ENCODE measurements around the gene PLCL2.

The PLCL2 gene

DNA sequence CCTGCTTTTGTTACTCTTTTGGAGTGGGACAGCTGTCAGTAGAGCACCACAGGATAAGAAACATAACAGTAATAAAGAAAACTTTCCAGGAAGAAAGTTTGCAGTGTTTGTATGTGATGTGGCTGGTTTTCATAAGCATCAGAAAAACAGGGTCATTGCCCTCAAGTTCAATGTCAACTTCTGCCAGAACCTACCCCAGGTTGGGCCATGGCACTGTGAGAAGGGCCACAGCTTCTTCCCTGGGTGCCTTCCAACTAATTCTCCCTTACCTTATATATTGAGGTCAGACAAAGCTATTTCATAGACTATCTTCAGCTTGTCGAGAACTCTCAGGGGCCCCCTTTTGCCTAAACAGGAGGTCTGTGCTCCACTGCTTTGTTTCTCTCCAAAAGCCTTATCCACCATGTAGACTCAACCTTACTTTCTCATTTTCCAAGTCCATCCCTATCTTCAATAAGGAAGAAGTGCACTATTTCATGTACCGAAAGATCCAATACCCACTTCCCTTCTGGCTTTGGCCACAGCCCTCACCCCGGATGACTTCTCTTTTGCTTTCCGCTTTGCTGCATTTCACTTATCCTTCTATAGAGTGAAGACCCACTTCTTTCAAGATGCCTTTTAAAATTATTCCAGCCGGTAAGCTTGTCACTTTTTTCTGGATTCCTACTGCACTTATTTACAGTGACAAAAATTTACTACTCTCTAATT lies 38.2 kb upstream of the PLCL2 start:
- DNase-seq (ENCODE audit: low read depth), result no peak
- H3K4me3 ChIP-seq (ENCODE audit: low read depth, low read length), result no peak overlapping the region
- TF ChIP-seq MYC (IDR thresholded peaks at IDR 0.05; ENCODE audit: low read depth, low read length) (no peak), CTCF (IDR thresholded peaks at IDR 0.05; ENCODE audit: low read depth, low read length) (no peak), POLR2A (IDR thresholded peaks at IDR 0.05; ENCODE audit: extremely low read depth, insufficient read length) (no peak), MAX (IDR thresholded peaks at IDR 0.05; ENCODE audit: low read depth, low read length) (no peak)

DNA sequence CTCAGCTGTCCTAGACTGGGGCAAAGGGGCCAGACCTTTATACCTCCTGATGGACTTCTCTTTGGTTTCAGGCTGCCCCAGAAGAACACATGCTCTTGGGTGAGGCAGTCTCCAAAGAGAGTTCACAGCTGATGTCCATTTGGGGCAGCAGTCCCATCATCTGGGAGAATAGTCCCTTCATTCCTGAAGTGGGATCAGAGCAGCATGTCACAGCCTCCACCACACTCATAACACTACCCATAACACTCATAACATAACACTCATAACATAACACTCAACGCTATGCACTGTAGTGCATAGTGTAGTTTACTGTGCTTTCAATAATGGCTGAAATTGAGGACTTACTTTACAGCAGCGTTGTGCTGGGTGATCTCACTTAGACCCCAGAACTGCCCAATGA lies 36.7 kb upstream of the PLCL2 start:
- TF ChIP-seq CTCF (IDR thresholded peaks at IDR 0.05; ENCODE audit: low read depth, low read length), result no peak
- no peak for TF ChIP-seq MYC (IDR thresholded peaks at IDR 0.05; ENCODE audit: low read depth, low read length)
- no peak for TF ChIP-seq MAX (IDR thresholded peaks at IDR 0.05; ENCODE audit: low read depth, low read length)
- no peak for TF ChIP-seq POLR2A (IDR thresholded peaks at IDR 0.05; ENCODE audit: extremely low read depth, insufficient read length)
- DNase-seq (ENCODE audit: low read depth), result no peak
- H3K4me3 ChIP-seq (ENCODE audit: low read depth, low read length), result no peak overlapping the region

- no peak overlapping the region for H3K4me3 ChIP-seq (ENCODE audit: low read depth, low read length)
- peak; percentile 30 for DNase-seq (ENCODE audit: low read depth)
- TF ChIP-seq CTCF (IDR thresholded peaks at IDR 0.05; ENCODE audit: low read depth, low read length), result no peak
- no peak for TF ChIP-seq MAX (IDR thresholded peaks at IDR 0.05; ENCODE audit: low read depth, low read length)
- no peak for TF ChIP-seq MYC (IDR thresholded peaks at IDR 0.05; ENCODE audit: low read depth, low read length)
- no peak for TF ChIP-seq POLR2A (IDR thresholded peaks at IDR 0.05; ENCODE audit: extremely low read depth, insufficient read length)
These were observed 35.5 kb upstream of the PLCL2 start for GRCh38 chr3:16849229-16849628.

DNA sequence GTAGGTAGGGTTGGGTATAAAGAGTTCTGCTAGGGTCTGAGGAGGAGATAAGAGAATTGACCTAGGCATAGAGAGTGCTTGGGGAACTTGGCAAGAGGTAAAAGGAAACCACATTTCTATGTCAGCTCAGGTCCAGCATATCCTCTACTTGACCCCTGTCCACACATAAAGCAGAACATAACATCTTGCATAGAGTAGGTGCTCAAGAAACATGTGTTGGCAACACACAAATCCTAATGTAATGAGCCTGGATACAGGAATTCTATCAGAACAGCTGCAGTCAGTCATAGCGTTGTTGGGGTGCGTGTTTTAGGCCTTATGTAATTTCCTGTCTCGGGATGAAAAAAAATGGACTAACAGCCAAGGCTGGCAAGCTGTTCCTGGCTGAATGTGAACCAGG lies 35.0 kb upstream of the PLCL2 start:
- TF ChIP-seq MAX (IDR thresholded peaks at IDR 0.05; ENCODE audit: low read depth, low read length) (no peak), CTCF (IDR thresholded peaks at IDR 0.05; ENCODE audit: low read depth, low read length) (no peak), POLR2A (IDR thresholded peaks at IDR 0.05; ENCODE audit: extremely low read depth, insufficient read length) (no peak), MYC (IDR thresholded peaks at IDR 0.05; ENCODE audit: low read depth, low read length) (no peak)
- DNase-seq (ENCODE audit: low read depth), result peak; percentile 4
- no peak overlapping the region for H3K4me3 ChIP-seq (ENCODE audit: low read depth, low read length)

- no peak overlapping the region for H3K4me3 ChIP-seq (ENCODE audit: low read depth, low read length)
- no peak for DNase-seq (ENCODE audit: low read depth)
- TF ChIP-seq POLR2A (IDR thresholded peaks at IDR 0.05; ENCODE audit: extremely low read depth, insufficient read length), result no peak
- TF ChIP-seq CTCF (IDR thresholded peaks at IDR 0.05; ENCODE audit: low read depth, low read length), result no peak
These were observed 29.3 kb upstream of the PLCL2 start for GRCh38 chr3:16855497-16855896.

DNA sequence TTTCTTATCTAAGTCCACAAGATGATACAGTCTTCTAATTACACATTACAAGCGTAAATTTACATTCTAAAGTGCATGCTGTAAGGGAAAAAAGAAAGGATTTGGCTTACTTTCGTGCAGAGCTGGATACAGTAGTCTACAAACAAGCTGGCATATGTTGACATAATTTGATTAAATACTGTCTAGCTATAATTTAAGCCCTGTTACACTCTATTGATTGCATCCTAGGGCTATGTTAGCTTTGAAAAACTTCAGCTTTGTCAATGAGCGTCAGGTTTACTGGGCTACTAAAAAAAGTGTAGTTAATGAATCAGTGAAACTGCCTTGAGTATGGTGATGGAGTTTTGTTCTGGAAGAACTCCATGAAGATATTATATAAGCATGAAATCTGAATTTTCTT lies 24.5 kb upstream of the PLCL2 start:
- no peak overlapping the region for H3K4me3 ChIP-seq (ENCODE audit: low read depth, low read length)
- DNase-seq (ENCODE audit: low read depth), result no peak
- TF ChIP-seq CTCF (IDR thresholded peaks at IDR 0.05; ENCODE audit: low read depth, low read length), result no peak
- TF ChIP-seq MYC (IDR thresholded peaks at IDR 0.05; ENCODE audit: low read depth, low read length), result no peak
- no peak for TF ChIP-seq POLR2A (IDR thresholded peaks at IDR 0.05; ENCODE audit: extremely low read depth, insufficient read length)
- no peak for TF ChIP-seq MAX (IDR thresholded peaks at IDR 0.05; ENCODE audit: low read depth, low read length)

Data from NB4 (cell line).